HG03571 (cell line): Measurements from ENCODE around the gene LMOD3.
A peak's percentile ranks its signal among the peaks of the same experiment; 100 is the strongest.

Experiments
- ATAC-seq: cut with Tn5 transposase; IDR thresholded peaks from one replicate; pipeline ENCODE4 v1.9.1; 2021; ENCODE audit not compliant: unreplicated experiment

The LMOD3 gene

DNA sequence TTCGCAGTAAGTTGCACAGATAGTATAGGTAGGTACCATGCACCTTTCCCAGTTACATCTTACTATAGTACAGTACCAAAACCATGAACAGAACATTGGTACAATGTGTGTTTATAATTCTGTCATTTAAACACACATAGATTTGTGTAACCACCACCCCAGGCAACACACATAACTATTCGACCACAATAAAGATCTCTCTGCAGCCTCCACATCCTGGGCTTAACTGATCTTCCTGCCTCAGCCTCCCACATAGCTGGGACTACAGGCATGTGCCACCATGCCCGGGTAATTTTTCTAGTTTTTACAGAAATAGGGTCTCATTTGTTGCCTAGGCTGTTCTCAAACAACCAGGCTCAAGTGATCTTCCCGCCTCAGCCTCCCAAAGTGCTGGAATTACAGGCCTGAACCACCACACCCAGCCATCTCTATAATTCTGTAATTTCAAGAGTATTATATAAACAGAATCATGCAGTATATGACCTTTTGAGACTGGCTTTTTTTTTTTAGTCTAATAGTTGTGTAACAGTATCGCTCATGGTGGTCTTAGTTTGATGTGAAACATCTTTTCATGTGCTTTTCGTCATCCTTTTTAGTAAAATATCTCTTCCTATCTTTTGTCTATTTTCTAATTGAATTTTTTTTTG lies 57.0 kb downstream of the LMOD3 start:
- no peak for ATAC-seq

- no peak for ATAC-seq
Observed at GRCh38 chr3:69063636-69064035, 58.8 kb downstream of the LMOD3 start.

- ATAC-seq, result no peak
Observed at GRCh38 chr3:69059688-69060087, 62.7 kb downstream of the LMOD3 start.

- no peak for ATAC-seq
Observed at GRCh38 chr3:69058947-69059224, 63.5 kb downstream of the LMOD3 start.

DNA sequence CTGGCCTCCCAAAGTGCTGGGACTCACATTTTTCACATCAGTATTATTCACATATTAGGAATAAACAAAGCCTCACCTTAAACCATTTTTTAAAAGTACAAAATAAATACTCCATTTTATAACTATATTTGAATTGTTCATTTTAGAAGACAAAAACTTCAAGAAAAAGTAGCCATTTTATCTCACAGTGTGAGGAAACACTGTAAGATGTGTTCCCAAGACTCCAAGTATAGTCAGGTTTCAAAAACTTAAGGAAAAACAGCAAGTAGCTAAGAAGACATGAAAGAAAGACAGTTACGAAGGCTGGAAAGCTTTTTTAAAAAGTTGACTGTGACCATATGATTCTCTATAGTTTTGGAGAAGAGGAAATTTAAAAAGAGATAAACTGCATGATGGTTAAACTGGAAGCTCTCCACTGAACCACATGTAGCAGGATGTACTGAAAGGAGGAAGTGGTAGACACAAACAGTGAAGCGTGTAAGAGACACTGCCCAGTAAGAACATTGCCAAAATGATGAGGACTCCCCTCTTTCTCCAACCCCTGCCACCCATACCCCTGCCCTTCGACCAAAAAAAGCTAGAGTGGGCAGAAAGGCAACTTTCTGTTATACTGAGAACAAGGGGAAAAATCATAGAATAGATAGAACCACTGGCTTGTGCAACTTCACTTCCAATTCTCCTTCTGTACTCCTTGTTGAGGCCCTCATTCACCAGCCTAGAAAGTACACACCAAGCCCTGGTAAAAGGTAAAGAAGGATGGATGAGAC lies 64.0 kb downstream of the LMOD3 start:
- ATAC-seq, result peak; percentile 99
